OCI-LY3 (cell line): Measurements from ENCODE around the gene TRDMT1.

ENCODE experiments used
- EZH2phosphoT487 ChIP-seq: fragments of 200-600 bp; shearing (Covaris generic); IDR thresholded peaks from 2 replicates; pipeline ENCODE4 v1.6.1; 2018; ENCODE audit warnings: antibody characterized with exemption, mixed run types, low read depth
- TF ChIP-seq, protein P1 (sequence below): fragments of 200-600, 300-600 bp; sonication (generic); IDR thresholded peaks from 2 replicates; pipeline ENCODE4 v1.5.1; 2014; ENCODE audit warnings: antibody characterized with exemption, low read length, low read depth

GRCh38 chr10:17161775-17162174 lies 39.7 kb downstream of the TRDMT1 start:
- TF ChIP-seq, protein P1, sequence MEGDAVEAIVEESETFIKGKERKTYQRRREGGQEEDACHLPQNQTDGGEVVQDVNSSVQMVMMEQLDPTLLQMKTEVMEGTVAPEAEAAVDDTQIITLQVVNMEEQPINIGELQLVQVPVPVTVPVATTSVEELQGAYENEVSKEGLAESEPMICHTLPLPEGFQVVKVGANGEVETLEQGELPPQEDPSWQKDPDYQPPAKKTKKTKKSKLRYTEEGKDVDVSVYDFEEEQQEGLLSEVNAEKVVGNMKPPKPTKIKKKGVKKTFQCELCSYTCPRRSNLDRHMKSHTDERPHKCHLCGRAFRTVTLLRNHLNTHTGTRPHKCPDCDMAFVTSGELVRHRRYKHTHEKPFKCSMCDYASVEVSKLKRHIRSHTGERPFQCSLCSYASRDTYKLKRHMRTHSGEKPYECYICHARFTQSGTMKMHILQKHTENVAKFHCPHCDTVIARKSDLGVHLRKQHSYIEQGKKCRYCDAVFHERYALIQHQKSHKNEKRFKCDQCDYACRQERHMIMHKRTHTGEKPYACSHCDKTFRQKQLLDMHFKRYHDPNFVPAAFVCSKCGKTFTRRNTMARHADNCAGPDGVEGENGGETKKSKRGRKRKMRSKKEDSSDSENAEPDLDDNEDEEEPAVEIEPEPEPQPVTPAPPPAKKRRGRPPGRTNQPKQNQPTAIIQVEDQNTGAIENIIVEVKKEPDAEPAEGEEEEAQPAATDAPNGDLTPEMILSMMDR: no peak
- TF ChIP-seq EZH2phosphoT487: no peak
